ENCODE data around the gene SSC4D.

The SSC4D gene

GRCh38 chr7:76342222-76342621 lies 67.3 kb downstream of the SSC4D start:
- no peaks in the 10 kb centered on the region for H3K4me1 ChIP-seq
- no peak overlapping the region for H3K9ac ChIP-seq
- no peaks in the 10 kb centered on the region for H3K27me3 ChIP-seq
- no peak overlapping the region for H3K4me2 ChIP-seq
- H4K20me1 ChIP-seq = peaks cover 100% of the 10 kb centered on the region
- H3K27ac ChIP-seq = no peak overlapping the region
- no peaks in the 10 kb centered on the region for H3K9me3 ChIP-seq
- TF ChIP-seq Cebpa-rat (IDR thresholded peaks at IDR 0.05) = no peak
- H3K4me3 ChIP-seq = no peak overlapping the region
- peaks cover 100% of the 10 kb centered on the region for H3K36me3 ChIP-seq

GRCh38 chr7:76340617-76341131 lies 68.8 kb downstream of the SSC4D start:
- H3K27ac ChIP-seq = no peak overlapping the region
- H3K9ac ChIP-seq = no peak overlapping the region
- H3K9me3 ChIP-seq = no peaks in the 10 kb centered on the region
- no peak overlapping the region for H3K4me2 ChIP-seq
- H3K4me1 ChIP-seq = no peaks in the 10 kb centered on the region
- no peaks in the 10 kb centered on the region for H3K27me3 ChIP-seq
- peaks cover 100% of the 10 kb centered on the region for H3K36me3 ChIP-seq
- H3K4me3 ChIP-seq = no peak overlapping the region
- peaks cover 100% of the 10 kb centered on the region for H4K20me1 ChIP-seq
- no peak for TF ChIP-seq Cebpa-rat (IDR thresholded peaks at IDR 0.05)
